Thyroid gland (tissue), 4 donors: ENCODE data around the gene RAB9B. TPM values are rescaled to one million over a fixed set of nuclear protein-coding genes. Genes with fewer than 3 reads are reported as not detected.

Source experiments
- DNase-seq, 2 donors: peaks; one replicate each; pipeline ENCODE4 v3.0.0-alpha.2; 2019
- H3K27ac ChIP-seq, 3 donors: fragments of 200-600 bp; sonication (generic); 1 replicate in 2 of 3; 2 replicates in 1 of 3; pipeline ENCODE4 v1.5.1; 2016 to 2019; ENCODE audit warnings: mild to moderate bottlenecking in 1 of 3, moderate library complexity in 1 of 3
- H3K27me3 ChIP-seq: fragments of 200-600 bp; sonication (generic); one replicate; pipeline ENCODE4 v1.5.1; 2019
- H3K36me3 ChIP-seq, 2 donors: fragments of 200-600 bp; sonication (generic); one replicate each; pipeline ENCODE4 v1.5.1; 2016 to 2019
- H3K4me1 ChIP-seq, 2 donors: fragments of 200-600 bp; sonication (generic); one replicate each; pipeline ENCODE4 v1.5.1; 2017 to 2019
- H3K4me3 ChIP-seq, 3 donors: fragments of 200-600 bp; sonication (generic); replicated peaks in 1 of 3; 1 replicate in 2 of 3; 2 replicates in 1 of 3; pipeline ENCODE4 v1.5.1; 2016; ENCODE audit warnings: mild to moderate bottlenecking in 1 of 3
- H3K9me3 ChIP-seq: fragments of 200-600 bp; sonication (generic); one replicate; pipeline ENCODE4 v1.5.1; 2017
- POLR2A ChIP-seq, 2 donors: fragments of 450-650 bp; IDR thresholded peaks; one replicate each; pipeline ENCODE4 v1.6.1; 2017; ENCODE audit warnings: antibody characterized with exemption in 2 of 2, mild to moderate bottlenecking in 2 of 2, moderate library complexity in 1 of 2
- WGBS, 2 donors: methylation state at CpG; one replicate each; pipeline ENCODE4 v1.1.5; 2017; 5-methylcytosine and 5-hydroxymethylcytosine counted together
- intact Hi-C: fragments of 100-400 bp; cut with DNase I; formaldehyde crosslinking; loops from one replicate; pipeline ENCODE4 v1.15.1; 2023
- small RNA-seq: library from RNA; depleted of rRNA; stranded (forward); fragments of <200 nt; gene quantifications from one replicate; pipeline ENCODE3, GENCODE V24; 2016
- total RNA-seq, 4 donors: library from RNA; depleted of rRNA; stranded (reverse); fragments of >200 nt; gene quantifications; one replicate each; pipeline ENCODE4 v1.2.3, GENCODE V29; 2016
- TF ChIP-seq, protein P1 (sequence below), 6 experiments: fragments of 200-600 bp in 3 of 6; fragments of 450-650 bp in 3 of 6; sonication (generic) in 3 of 6; IDR thresholded peaks; one replicate each; pipeline ENCODE4 v1.5.1; 2016 to 2019; ENCODE audit warnings: antibody characterized with exemption in 6 of 6, mild to moderate bottlenecking in 2 of 6, inconsistent platforms in 1 of 6, moderate library complexity in 1 of 6

Gene RAB9B
- total RNA-seq, 4 donors from 2014 or later = 1.9 to 4.1 (median 2.9) TPM

- H3K4me3 ChIP-seq = no peak within 1 kb of the TSS
- no peaks in the 10 kb centered on the region for H3K36me3 ChIP-seq
- H3K4me1 ChIP-seq = no peaks in the 10 kb centered on the region
- no peak for DNase-seq
- intact Hi-C loops = no loop called here
- no peaks in the 10 kb centered on the region for H3K9me3 ChIP-seq
- 64 to 66% methylated on average over 2 of the region's 2 CpGs for WGBS, 2 donors
- no peaks in the 10 kb centered on the region for H3K27me3 ChIP-seq
- no peak within 1 kb of the TSS for H3K27ac ChIP-seq
- TF ChIP-seq POLR2A (IDR thresholded peaks at IDR 0.05) = no peak
- TF ChIP-seq, protein P1, sequence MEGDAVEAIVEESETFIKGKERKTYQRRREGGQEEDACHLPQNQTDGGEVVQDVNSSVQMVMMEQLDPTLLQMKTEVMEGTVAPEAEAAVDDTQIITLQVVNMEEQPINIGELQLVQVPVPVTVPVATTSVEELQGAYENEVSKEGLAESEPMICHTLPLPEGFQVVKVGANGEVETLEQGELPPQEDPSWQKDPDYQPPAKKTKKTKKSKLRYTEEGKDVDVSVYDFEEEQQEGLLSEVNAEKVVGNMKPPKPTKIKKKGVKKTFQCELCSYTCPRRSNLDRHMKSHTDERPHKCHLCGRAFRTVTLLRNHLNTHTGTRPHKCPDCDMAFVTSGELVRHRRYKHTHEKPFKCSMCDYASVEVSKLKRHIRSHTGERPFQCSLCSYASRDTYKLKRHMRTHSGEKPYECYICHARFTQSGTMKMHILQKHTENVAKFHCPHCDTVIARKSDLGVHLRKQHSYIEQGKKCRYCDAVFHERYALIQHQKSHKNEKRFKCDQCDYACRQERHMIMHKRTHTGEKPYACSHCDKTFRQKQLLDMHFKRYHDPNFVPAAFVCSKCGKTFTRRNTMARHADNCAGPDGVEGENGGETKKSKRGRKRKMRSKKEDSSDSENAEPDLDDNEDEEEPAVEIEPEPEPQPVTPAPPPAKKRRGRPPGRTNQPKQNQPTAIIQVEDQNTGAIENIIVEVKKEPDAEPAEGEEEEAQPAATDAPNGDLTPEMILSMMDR (IDR thresholded peaks at IDR 0.05) = no peak
Measured at GRCh38 chrX:103776546-103776945, 55.5 kb downstream of the RAB9B start, which contains the start of gene PLP1. Gene PLP1 (plus strand): TSS chrX:103776840. CDS start chrX:103776996, 156 bp downstream.

DNA sequence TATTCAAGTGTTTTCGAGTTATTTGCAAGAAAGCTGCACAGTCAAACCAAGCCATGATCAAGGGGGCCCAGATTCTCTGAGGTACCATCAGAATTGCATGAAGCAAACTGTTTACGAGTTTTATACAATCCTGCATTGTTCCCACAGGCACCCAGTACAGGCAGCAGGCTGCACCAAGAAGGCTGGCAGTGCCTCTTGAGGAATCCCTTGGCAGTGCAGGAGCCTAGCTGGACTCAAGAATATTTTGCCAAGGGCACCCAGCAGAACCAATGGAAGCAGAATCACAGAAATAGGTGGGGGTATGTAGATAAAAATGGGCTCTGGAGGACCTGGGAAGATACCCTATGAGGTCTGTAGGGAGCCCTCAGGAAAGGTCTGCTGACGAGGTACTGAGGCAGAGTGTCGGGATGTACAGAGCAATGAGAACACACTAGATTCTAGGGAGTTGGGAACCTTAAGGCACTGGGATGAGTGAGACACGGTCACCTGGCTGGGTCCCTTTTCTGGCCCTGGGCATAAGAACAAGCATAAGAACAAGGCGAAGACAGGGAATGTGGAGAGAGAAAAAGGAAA lies 57.9 kb downstream of the RAB9B start:
- Histone ChIP-seq H3K4me3 (no peak overlapping the region), H3K9me3 (no peaks in the 10 kb centered on the region), H3K4me1 (no peaks in the 10 kb centered on the region), H3K36me3 (no peaks in the 10 kb centered on the region), H3K27me3 (no peaks in the 10 kb centered on the region), H3K27ac (no peak overlapping the region)
- WGBS, 2 donors = 65 to 72% methylated on average over 6 of the region's 6 CpGs
- intact Hi-C loops = no loop called here
- peak; percentile 5 to 7 for DNase-seq
- TF ChIP-seq, protein P1 (IDR thresholded peaks at IDR 0.05) = peak in 4 of 6 experiments; percentile 28 to 46 (median 42)
- TF ChIP-seq POLR2A (IDR thresholded peaks at IDR 0.05) = no peak

GRCh38 chrX:103773445-103773844 lies 58.6 kb downstream of the RAB9B start:
- intact Hi-C loops = no loop called here
- Histone ChIP-seq H3K27ac (no peak overlapping the region), H3K4me1 (no peaks in the 10 kb centered on the region), H3K9me3 (no peaks in the 10 kb centered on the region), H3K36me3 (no peaks in the 10 kb centered on the region), H3K4me3 (no peak overlapping the region), H3K27me3 (no peaks in the 10 kb centered on the region)
- 73 to 87% methylated on average over 1 to 3 of the region's 3 CpGs for WGBS, 2 donors
- TF ChIP-seq, protein P1 (IDR thresholded peaks at IDR 0.05) = no peak
- TF ChIP-seq POLR2A (IDR thresholded peaks at IDR 0.05) = no peak
- DNase-seq = no peak

Small RNA genes lying within 50 kb of the gene (small RNA-seq; reads per million reads assigned to genes)
- gene RNA5SP511 = not detected

Other genes starting within 250 kb of the RAB9B start
- 10 to 100 TPM; 72.0 to 91.8 (median 79.8) TPM for gene TCEAL4, start 246.7 kb downstream of the RAB9B start, total RNA-seq
- 10 to 100 TPM; 38.1 to 61.1 (median 43.7) TPM for gene TCEAL3, start 224.3 kb downstream of the RAB9B start, total RNA-seq
- gene TCEAL1, start 203.3 kb downstream of the RAB9B start, total RNA-seq = 10 to 100 TPM; 58.2 to 79.0 (median 65.5) TPM
- gene MORF4L2, start 145.6 kb downstream of the RAB9B start, total RNA-seq = 100 to 1,000 TPM; 273 to 382 (median 361) TPM
- gene TMEM31, start 121.3 kb downstream of the RAB9B start, total RNA-seq = not detected
- 1 to 10 TPM in 3 of 4 donors, under 1 TPM in 1; 0.33 to 2.2 (median 1.5) TPM for gene PLP1, start 55.4 kb downstream of the RAB9B start, total RNA-seq
- 1 to 10 TPM in 2 of 4 donors, under 1 TPM in 2; 0.34 to 8.1 (median 1.2) TPM for gene TMSB15B, start 130.4 kb upstream of the RAB9B start, total RNA-seq
- not detected for gene H2BW1, start 181.5 kb upstream of the RAB9B start, total RNA-seq
- not detected for gene H2BW2, start 207.7 kb upstream of the RAB9B start, total RNA-seq
- 1 to 10 TPM in 1 of 4 donors, under 1 TPM in 3; 0.45 to 1.0 (median 0.65) TPM for gene TMSB15C, start 244.0 kb upstream of the RAB9B start, total RNA-seq